Esophagus squamous epithelium (tissue), 5 donors: ENCODE results near the gene TGFB1. TPM values are rescaled to one million over a fixed set of nuclear protein-coding genes. Genes with fewer than 3 reads are reported as not detected.

Experiments used
- DNase-seq: peaks from one replicate; lab custom pipeline; 2025; lab: John Stamatoyannopoulos, UW
- H3K27ac ChIP-seq, 4 donors: fragments of 200-600 bp; sonication (generic); one replicate each; pipeline ENCODE4 v1.5.1; 2016 to 2019; ENCODE audit warnings: mild to moderate bottlenecking in 1 of 4
- H3K27me3 ChIP-seq, 4 donors: fragments of 200-600 bp; sonication (generic); 1 replicate in 3 of 4; 2 replicates in 1 of 4; pipeline versions ENCODE4 v1.5.1 to v1.6.0; 2017 to 2021; ENCODE audit warnings: antibody characterized with exemption in 1 of 4
- H3K36me3 ChIP-seq, 3 donors: fragments of 200-600 bp; sonication (generic); one replicate each; pipeline ENCODE4 v1.5.1; 2016 to 2019
- H3K4me1 ChIP-seq, 3 donors: fragments of 200-600 bp; sonication (generic); one replicate each; pipeline ENCODE4 v1.5.1; 2017 to 2019
- H3K4me3 ChIP-seq, 4 donors: fragments of 200-600 bp; sonication (generic); 1 replicate in 3 of 4; 2 replicates in 1 of 4; pipeline ENCODE4 v1.5.1; 2016 to 2019; ENCODE audit warnings: mild to moderate bottlenecking in 2 of 4, moderate library complexity in 1 of 4
- H3K9me3 ChIP-seq, 3 donors: fragments of 200-600 bp; sonication (generic); one replicate each; pipeline ENCODE4 v1.5.1; 2016 to 2019
- CTCF ChIP-seq, 6 experiments: fragments of 450-650 bp in 4 of 6; fragments of 200-600 bp in 2 of 6; sonication (generic) in 2 of 6; IDR thresholded peaks; one replicate each; pipeline ENCODE4 v1.5.1; 2016 to 2019; ENCODE audit warnings: antibody characterized with exemption in 6 of 6, mild to moderate bottlenecking in 4 of 6, moderate library complexity in 4 of 6
- POLR2A ChIP-seq, 4 donors: fragments of 450-650 bp; IDR thresholded peaks; one replicate each; pipeline ENCODE4 v1.6.1; 2017; ENCODE audit warnings: antibody characterized with exemption in 4 of 4, mild to moderate bottlenecking in 4 of 4, moderate library complexity in 3 of 4
- WGBS, 2 donors: methylation state at CpG; one replicate each; pipeline ENCODE4 v1.1.5; 2018; 5-methylcytosine and 5-hydroxymethylcytosine counted together
- intact Hi-C: fragments of 100-400 bp; cut with DNase I; formaldehyde crosslinking; loops from one replicate; pipeline ENCODE4 v1.15.0; 2022
- total RNA-seq, 4 donors: library from RNA; depleted of rRNA; stranded (reverse); fragments of >200 nt; gene quantifications; one replicate each; pipeline ENCODE4 v1.1.0, GENCODE V29; 2016
- donor health status: DM: yes; HTN: yes; CAD: no.

The TGFB1 gene
- total RNA-seq, 4 donors from 2014 or later: 13.6 to 36.2 (median 31.9) TPM

- intact Hi-C loops: no loop called here
- TF ChIP-seq POLR2A (IDR thresholded peaks at IDR 0.05) (no peak), CTCF (IDR thresholded peaks at IDR 0.05) (no peak)
- 55 to 62% methylated on average over 3 to 4 of the region's 23 CpGs for WGBS, 2 donors
- peak overlapping the region; percentile 75 to 90 (median 79) for H3K4me3 ChIP-seq
- no peaks in the 10 kb centered on the region for H3K27me3 ChIP-seq
- peak overlapping the region; percentile 82 to 95 (median 92) for H3K27ac ChIP-seq
- no peaks in the 10 kb centered on the region for H3K36me3 ChIP-seq
- peaks cover 12 to 74% (median 14%) of the 10 kb centered on the region in 3 donors for H3K4me1 ChIP-seq
- no peak for DNase-seq
- no peaks in the 10 kb centered on the region for H3K9me3 ChIP-seq
Measured at GRCh38 chr19:41354343-41354953, 726 bp upstream of the TGFB1 start.

GRCh38 chr19:41352609-41353465, 885 bp downstream of the TGFB1 start:
- no peak for DNase-seq
- TF ChIP-seq POLR2A (IDR thresholded peaks at IDR 0.05) (no peak), CTCF (IDR thresholded peaks at IDR 0.05) (peak in 5 of 6 experiments; percentile 6 to 46 (median 40))
- Histone ChIP-seq H3K4me1 (peaks cover 14 to 86% (median 17%) of the 10 kb centered on the region in 3 donors), H3K4me3 (peak overlapping the region; percentile 75 to 90 (median 79)), H3K36me3 (peaks cover 0 to 6% (median 4%) of the 10 kb centered on the region in 3 donors), H3K27ac (peak overlapping the region; percentile 82 to 95 (median 92)), H3K27me3 (no peaks in the 10 kb centered on the region), H3K9me3 (no peaks in the 10 kb centered on the region)
- 0% methylated on average over 18 to 40 of the region's 71 CpGs for WGBS, 2 donors
- intact Hi-C loops: no loop called here

- Histone ChIP-seq H3K36me3 (peaks cover 0 to 12% (median 10%) of the 10 kb centered on the region in 3 donors), H3K27me3 (no peaks in the 10 kb centered on the region), H3K9me3 (no peaks in the 10 kb centered on the region), H3K4me1 (peaks cover 14 to 84% (median 17%) of the 10 kb centered on the region in 3 donors), H3K4me3 (peak overlapping the region; percentile 75 to 90 (median 79)), H3K27ac (peak overlapping the region; percentile 82 to 95 (median 92))
- no peak for DNase-seq
- 0 to 1% methylated on average over 9 to 12 of the region's 12 CpGs for WGBS, 2 donors
- intact Hi-C loops: no loop called here
- TF ChIP-seq POLR2A (IDR thresholded peaks at IDR 0.05) (no peak), CTCF (IDR thresholded peaks at IDR 0.05) (no peak)
Measured at GRCh38 chr19:41352279-41352608, 1.5 kb downstream of the TGFB1 start.

DNA sequence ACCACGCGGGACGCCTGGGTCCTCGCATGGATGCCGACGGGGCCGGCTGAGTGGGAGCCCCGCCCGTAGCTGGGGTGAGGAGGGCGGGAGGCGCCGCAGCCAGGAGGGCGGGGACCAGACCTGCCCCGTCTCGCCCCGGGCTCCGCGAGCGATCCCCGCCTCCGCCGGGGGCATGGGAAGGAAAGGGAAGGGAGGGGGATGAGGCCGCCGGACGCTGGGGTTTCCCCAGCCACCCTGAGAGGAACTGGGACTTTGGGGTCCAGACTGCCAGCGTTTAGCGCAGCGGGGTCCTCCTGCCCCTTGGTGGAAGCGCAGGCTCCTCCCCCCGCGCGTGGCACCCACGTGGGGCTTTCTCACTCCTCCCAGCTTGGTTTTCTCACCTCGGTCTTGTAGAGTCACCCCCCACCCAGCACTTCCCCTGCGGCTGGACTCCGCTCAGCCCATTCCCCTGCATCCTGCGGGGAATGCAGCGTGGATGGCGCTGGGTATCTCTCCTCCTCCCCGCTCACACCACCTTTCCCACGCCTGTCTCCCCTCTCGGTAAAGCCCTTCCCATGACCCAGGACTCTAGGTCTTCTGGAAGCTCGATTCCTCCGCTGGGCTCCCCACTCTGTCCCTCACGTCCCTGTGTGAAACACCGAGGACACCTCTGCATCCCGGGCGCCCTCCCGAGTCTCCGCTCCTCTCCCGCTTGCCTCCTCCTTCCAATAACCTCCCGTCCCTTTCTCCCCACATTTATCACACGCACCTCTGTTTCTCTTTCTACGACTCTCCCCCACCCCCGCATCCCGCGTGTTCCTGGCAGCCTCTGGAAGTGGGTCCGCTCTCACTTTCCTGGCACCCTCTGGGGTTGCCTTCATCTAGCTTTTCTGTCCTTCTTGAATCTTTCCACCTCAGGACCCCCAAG, 2.1 kb downstream of the TGFB1 start:
- Histone ChIP-seq H3K36me3 (peaks cover 0 to 18% (median 10%) of the 10 kb centered on the region in 3 donors), H3K9me3 (no peaks in the 10 kb centered on the region), H3K4me3 (peak overlapping the region; percentile 75 to 90 (median 79)), H3K4me1 (peaks cover 14 to 84% (median 17%) of the 10 kb centered on the region in 3 donors), H3K27me3 (no peaks in the 10 kb centered on the region), H3K27ac (peak overlapping the region; percentile 82 to 95 (median 92))
- peak; percentile 39 for DNase-seq
- TF ChIP-seq CTCF (IDR thresholded peaks at IDR 0.05): no peak
- peak in 2 of 4 donors; percentile 24 to 55 for TF ChIP-seq POLR2A (IDR thresholded peaks at IDR 0.05)
- intact Hi-C loops: no loop called here
- 0 to 2% methylated on average over 31 to 49 of the region's 58 CpGs for WGBS, 2 donors
